MV-4-11 (cell line): Measurements from ENCODE around the gene SMIM5.
A peak's percentile ranks its signal among the peaks of the same experiment; 100 is the strongest.
"Not testable (repeated sequence)": the region's sequence is repeated elsewhere in the genome, so short reads cannot be mapped to it uniquely, and the experiment has no call there.

Source experiments
- DNase-seq: peaks from one replicate; lab custom pipeline; 2025; lab: John Stamatoyannopoulos, UW

The SMIM5 gene

GRCh38 chr17:75632863-75633485 lies at the start of gene SMIM5:
SMIM5 (plus strand) TSS chr17:75633434; CDS start chr17:75640202, 6,768 bp downstream.
- DNase-seq = peak; percentile 83

- DNase-seq = no peak
Observed at GRCh38 chr17:75584849-75585175, 48.4 kb upstream of the SMIM5 start.

- DNase-seq = peak; percentile 65
Observed at GRCh38 chr17:75587675-75588595, 45.3 kb upstream of the SMIM5 start, which contains the start of gene MYO15B. MYO15B (plus strand) TSS chr17:75587800; CDS start chr17:75588058, 258 bp downstream.

DNA sequence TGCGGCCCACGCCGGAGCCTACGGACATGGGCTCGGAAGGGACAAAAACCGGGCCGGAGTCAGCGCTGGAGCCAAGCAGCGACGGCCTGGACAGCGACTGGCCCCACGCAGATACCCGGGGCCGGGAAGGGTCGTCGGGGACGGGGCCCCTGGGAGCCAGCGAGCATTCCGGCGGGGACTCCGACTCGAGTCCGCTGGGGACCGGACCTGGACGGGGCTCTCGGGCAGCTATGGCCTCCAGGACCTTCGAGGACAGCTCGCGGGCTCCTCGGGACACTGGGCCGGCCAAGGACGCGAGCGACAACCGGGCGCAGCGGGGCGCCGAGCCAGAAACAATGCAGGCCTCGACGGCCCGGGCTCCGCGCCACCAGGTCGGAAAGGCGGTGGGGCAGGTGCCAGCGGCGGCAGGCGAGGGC lies 44.6 kb upstream of the SMIM5 start:
- no peak for DNase-seq

DNA sequence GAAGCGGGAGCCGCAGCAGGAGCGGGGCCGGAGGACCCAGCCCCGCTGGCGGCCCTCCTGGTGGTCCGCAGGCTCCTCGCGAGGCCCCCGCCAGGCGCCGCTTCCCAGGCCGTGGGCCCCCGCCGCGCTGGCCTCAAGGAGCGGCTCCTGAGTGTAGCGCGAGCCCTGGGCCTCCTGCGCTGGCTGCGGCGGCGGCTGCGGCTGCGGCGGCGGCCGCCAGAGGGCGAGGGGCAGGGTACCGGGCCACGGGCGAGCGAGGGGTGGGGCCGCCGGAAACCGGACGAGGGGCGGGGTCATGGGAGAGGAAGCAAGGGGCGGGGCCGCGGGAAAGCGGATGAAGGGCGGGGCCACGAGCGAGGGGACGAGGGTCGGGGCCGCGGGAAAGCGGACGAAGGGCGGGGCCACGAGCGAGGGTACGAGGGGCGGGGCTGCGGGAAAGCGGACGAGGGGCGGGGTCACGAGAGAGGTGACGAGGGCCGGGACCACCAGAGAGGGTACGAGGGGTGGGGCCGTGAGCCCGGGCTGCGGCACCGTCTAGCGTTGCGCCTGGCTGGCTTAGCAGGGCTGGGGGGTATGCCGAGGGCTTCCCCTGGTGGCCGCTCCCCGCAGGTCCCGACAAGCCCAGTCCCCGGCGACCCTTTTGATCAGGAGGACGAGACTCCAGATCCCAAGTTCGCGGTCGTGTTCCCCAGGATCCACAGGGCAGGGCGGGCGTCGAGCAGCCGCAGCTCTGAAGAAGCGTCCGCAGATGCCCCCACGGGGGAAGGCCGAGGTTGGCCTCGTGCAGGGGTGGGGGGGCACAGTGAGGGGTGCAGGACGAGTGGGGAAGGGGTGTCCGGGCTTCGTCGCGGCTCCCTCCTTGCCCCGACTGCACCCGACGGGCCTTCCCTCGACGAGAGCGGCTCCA lies 44.0 kb upstream of the SMIM5 start:
- DNase-seq = peak; percentile 66

- DNase-seq = no peak
Observed at GRCh38 chr17:75589919-75590303, 43.3 kb upstream of the SMIM5 start.

GRCh38 chr17:75590314-75590761 lies 42.9 kb upstream of the SMIM5 start:
- DNase-seq = no peak

GRCh38 chr17:75590849-75591721 lies 42.1 kb upstream of the SMIM5 start:
- DNase-seq = no peak

DNA sequence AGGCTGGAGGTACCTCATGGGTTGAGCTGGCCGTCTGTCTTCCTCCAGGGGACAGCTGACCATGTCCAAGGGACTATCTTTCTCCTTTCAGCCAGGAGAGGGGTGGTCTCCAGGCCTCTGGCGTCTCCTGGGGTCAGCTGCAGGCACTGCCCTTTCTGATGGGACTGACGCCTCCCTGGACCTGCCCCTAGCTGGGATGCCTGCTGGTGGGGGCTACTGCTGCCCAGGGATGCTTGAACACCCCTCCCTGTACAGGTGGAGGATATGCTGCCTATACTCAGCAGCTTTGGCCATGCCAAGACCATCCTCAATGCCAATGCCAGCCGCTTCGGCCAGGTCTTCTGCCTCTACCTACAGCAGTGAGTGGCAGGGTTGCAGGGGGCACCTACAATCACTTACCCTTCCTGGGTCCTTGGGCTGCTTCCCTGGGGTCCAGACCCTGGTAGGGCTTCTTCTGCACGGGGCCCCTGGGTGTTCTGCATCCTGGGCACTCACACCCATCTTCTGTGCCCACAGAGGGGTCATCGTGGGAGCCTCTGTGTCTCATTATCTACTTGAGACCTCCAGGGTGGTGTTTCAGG lies 41.4 kb upstream of the SMIM5 start:
- DNase-seq = no peak

DNA sequence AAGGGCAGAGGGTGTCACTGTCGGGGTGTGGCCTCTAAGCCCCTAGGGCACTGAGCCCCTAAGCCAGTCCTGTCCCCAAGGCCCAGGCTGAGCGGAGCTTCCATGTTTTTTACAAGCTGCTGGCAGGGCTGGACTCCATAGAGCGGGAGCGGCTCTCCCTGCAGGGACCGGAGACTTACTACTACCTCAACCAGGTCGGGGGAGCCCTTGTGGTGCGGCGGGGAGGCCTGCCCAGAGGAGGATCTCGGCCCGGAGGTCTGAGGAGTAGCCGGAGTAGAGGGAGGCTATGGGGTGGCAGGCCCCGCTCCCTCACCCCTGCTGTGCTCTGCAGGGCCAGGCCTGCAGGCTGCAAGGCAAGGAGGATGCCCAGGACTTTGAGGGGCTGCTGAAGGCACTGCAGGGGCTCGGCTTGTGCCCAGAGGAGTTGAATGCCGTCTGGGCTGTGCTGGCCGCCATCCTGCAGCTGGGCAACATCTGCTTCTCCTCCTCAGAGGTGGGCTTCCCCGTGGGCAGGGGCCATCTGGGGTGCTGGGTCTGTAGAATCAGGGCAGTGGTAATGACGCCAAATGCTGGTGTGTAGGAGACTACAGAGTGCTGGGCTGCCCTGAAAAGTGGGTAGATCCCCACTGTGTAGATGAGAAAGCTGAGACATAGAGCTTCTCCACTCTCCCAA lies 40.8 kb upstream of the SMIM5 start:
- no peak for DNase-seq

GRCh38 chr17:75593430-75593829 lies 39.8 kb upstream of the SMIM5 start:
- not testable (repeated sequence) for DNase-seq

DNA sequence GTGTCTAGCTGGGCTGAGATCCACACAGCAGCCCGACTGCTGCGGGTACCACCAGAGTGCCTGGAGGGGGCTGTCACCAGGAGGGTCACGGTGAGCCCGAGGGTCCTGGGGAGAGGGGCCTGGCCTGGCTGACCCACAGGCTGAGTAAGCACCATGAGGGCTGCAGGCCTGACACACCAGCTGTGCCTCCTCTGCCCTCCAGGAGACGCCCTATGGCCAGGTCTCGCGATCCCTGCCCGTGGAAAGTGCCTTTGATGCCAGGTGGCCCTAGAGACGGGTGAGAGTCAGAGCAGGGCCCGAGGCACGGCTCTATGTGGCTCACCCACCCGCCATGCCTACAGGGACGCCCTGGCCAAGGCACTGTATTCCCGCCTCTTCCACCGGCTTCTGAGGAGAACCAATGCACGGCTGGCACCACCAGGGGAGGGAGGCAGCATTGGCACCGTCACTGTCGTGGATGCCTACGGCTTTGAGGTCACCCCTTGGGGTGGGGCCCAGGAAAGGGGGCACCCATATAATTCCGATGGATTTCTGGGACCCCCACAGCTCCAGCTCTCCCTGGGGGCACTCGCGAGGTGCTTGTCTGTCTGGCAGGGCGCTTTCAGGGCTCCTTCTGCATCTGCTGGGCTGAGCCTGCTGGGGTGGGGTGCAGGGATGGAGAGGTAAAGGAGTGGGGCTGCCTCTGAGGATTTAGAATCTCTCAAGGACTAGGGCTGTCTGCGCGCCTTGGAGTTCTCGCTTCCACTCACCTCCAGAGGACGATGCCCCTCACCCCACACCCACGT lies 38.5 kb upstream of the SMIM5 start:
- no peak for DNase-seq

GRCh38 chr17:75595284-75595919 lies 37.8 kb upstream of the SMIM5 start:
- no peak for DNase-seq

- no peak for DNase-seq
Observed at GRCh38 chr17:75595920-75596313, 37.3 kb upstream of the SMIM5 start.

DNA sequence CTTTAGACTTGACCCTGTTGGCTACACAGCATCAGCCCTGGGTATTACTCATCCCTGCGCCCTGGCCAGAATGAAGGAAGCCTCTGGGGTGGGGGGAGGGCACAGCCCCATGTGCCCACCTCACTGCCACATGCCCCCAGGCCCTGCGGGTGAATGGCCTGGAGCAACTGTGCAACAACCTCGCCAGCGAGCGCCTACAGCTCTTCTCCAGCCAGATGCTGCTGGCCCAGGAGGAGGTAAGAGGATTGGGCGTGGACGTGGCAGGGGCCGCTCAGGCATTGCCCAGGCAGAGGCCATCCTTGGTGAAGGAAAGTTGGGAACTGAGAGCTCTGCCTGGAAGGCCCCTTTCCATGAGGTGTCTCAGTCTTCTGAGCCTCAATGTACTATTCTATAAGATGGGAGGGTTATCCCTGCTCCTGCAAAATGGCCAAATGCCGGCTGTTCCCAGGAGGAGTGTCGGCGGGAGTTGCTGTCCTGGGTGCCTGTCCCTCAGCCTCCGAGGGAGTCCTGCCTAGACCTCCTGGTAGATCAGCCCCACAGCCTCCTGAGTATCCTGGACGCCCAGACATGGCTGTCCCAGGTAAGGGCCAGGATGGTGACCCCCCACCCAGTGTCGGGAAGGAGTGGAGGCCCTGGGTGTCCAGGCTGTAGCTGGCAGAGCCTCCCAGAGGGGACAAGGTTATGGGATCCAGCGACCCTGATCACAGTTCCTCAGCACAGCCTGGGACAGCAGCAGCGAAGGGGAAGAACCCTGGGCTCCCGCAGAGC lies 36.7 kb upstream of the SMIM5 start:
- no peak for DNase-seq

DNA sequence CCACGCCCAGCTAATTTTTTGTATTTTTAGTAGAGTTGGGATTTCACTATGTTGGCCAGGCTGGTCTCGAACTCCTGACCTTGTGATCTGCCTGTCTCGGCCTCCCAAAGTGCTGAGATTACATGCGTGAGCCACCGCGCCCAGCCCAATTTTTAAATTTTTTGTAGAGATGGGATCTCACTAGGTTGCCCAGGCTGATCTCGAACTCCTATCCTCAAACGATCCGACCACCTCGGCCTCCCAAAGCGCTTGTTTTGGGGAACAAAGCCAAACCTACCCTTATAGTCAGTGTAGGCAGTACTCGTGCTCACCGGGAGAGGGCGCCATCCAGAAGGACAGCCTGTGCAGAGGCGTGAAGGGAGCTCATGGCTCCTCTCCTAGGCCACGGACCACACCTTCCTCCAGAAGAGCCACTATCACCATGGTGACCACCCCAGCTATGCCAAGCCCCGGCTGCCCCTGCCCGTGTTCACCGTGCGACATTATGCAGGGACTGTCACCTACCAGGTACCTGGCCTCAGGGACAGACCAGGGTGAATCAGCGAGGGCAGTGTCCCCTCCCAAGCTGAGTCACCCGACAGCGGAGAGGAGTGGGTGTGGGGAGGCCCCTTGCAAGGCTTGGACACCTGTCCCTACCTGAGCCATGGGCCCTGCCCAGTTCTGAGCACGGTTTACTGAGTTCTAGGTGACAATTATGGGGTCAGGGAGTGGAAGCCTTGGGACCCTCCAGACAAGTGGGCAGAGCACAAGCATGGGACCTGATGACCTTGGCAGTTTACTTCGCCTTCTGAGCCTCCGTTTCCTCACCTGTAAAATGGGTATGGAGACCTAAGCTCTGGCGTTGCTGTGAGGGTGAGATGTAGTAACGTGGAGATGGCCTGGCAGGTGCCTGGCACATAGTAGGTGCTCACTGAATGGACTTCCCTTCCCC lies 31.9 kb upstream of the SMIM5 start:
- peak; percentile 57 for DNase-seq

GRCh38 chr17:75602644-75603043 lies 30.6 kb upstream of the SMIM5 start:
- DNase-seq = no peak
